ENCODE measurements around the gene GARNL3. TPM values are rescaled to one million over a fixed set of nuclear protein-coding genes. Genes with fewer than 3 reads are reported as not detected.

Gene GARNL3
- total RNA-seq, 6 experiments from 2014 or later: 0.27 to 0.73 (median 0.57) TPM

- peaks cover 7% of the 10 kb centered on the region; the same call in 1 of the 2 replicates for H3K4me1 Mint-ChIP-seq (ENCODE audit: low read depth)
- no peaks in the 10 kb centered on the region for H3K9me3 Mint-ChIP-seq
- TF ChIP-seq CTCF (IDR thresholded peaks at IDR 0.05): no peak
- DNase-seq: no peak
- H3K27me3 Mint-ChIP-seq (ENCODE audit: insufficient read depth): peaks cover 18% of the 10 kb centered on the region
- H3K4me3 Mint-ChIP-seq: no peak overlapping the region
- H3K27ac Mint-ChIP-seq: no peak overlapping the region
- H3K36me3 Mint-ChIP-seq (ENCODE audit: low read depth): no peaks in the 10 kb centered on the region
These were observed 29.2 kb downstream of the GARNL3 start for GRCh38 chr9:127293767-127294166.

GRCh38 chr9:127295005-127295404, 30.4 kb downstream of the GARNL3 start:
- no peak overlapping the region for H3K27ac Mint-ChIP-seq
- no peak overlapping the region for H3K4me3 Mint-ChIP-seq
- no peak for TF ChIP-seq CTCF (IDR thresholded peaks at IDR 0.05)
- no peak for DNase-seq
- no peaks in the 10 kb centered on the region for H3K9me3 Mint-ChIP-seq
- H3K36me3 Mint-ChIP-seq (ENCODE audit: low read depth): no peaks in the 10 kb centered on the region
- H3K4me1 Mint-ChIP-seq (ENCODE audit: low read depth): peaks cover 6% of the 10 kb centered on the region; the same call in 1 of the 2 replicates
- H3K27me3 Mint-ChIP-seq (ENCODE audit: insufficient read depth): peaks cover 18% of the 10 kb centered on the region

- Mint-ChIP-seq H3K4me1 (ENCODE audit: low read depth) (no peaks in the 10 kb centered on the region), H3K4me3 (no peak overlapping the region)
These were observed 36.4 kb downstream of the GARNL3 start for GRCh38 chr9:127300886-127301447.

GRCh38 chr9:127303830-127304229, 39.3 kb downstream of the GARNL3 start:
- Mint-ChIP-seq H3K36me3 (ENCODE audit: low read depth) (no peaks in the 10 kb centered on the region), H3K4me3 (no peak overlapping the region)
- DNase-seq: no peak

More at GRCh38 chr9:127300886-127301447, 36.4 kb downstream of the GARNL3 start:
- DNase-seq: no peak
- no peaks in the 10 kb centered on the region for H3K9me3 Mint-ChIP-seq
- H3K36me3 Mint-ChIP-seq (ENCODE audit: low read depth): no peaks in the 10 kb centered on the region
- TF ChIP-seq CTCF (IDR thresholded peaks at IDR 0.05): no peak
- peaks cover 11% of the 10 kb centered on the region for H3K27me3 Mint-ChIP-seq (ENCODE audit: insufficient read depth)
- H3K27ac Mint-ChIP-seq: no peak overlapping the region

GRCh38 chr9:127305206-127305837, 40.7 kb downstream of the GARNL3 start:
- no peaks in the 10 kb centered on the region for H3K36me3 Mint-ChIP-seq (ENCODE audit: low read depth)
- TF ChIP-seq CTCF (IDR thresholded peaks at IDR 0.05): no peak
- no peaks in the 10 kb centered on the region for H3K9me3 Mint-ChIP-seq
- H3K4me3 Mint-ChIP-seq: no peak overlapping the region
- H3K27ac Mint-ChIP-seq: no peak overlapping the region
- peaks cover 7% of the 10 kb centered on the region for H3K4me1 Mint-ChIP-seq (ENCODE audit: low read depth)
- DNase-seq: no peak
- H3K27me3 Mint-ChIP-seq (ENCODE audit: insufficient read depth): 0 out of 2 replicates have a peak, but pooled peaks cover 5% of the 10 kb centered on the region

More at GRCh38 chr9:127303830-127304229, 39.3 kb downstream of the GARNL3 start:
- no peak for TF ChIP-seq CTCF (IDR thresholded peaks at IDR 0.05)
- Mint-ChIP-seq H3K27me3 (ENCODE audit: insufficient read depth) (0 out of 2 replicates have a peak, but pooled peaks cover 5% of the 10 kb centered on the region), H3K9me3 (no peaks in the 10 kb centered on the region), H3K4me1 (ENCODE audit: low read depth) (peaks cover 7% of the 10 kb centered on the region), H3K27ac (no peak overlapping the region)

Measured in HFFc6 (cell line).